ENCODE results near the gene DPF3. TPM values are rescaled to one million over a fixed set of nuclear protein-coding genes. Genes with fewer than 3 reads are reported as not detected.

The DPF3 gene
- total and polyA plus RNA-seq, 9 of the 15 experiments (the other 6 are each of a cell fraction or from before 2014, with no cell fraction given) = 0.21 to 4.9 (median 1.2) TPM

DNA sequence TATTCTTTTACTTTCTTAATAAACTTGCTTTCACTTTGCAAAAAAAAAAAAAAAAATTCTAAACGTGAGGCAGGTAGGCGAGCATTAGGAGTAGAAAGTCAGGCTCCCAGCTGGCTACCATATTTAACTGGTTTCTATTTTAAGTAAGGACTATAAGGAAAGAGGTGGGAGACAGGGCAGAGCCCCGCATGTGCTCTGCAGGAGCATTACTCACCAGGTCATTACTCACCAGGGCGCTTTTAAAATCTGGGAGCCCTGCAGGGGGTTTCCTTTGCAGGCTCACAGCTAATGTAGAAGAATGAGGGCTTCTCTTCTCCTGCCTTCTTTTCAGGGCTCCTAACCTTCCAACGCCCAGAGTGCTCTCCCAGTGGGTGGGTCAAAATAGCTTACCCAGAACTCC is 14.0 kb upstream of the DPF3 start (continued):
- no peak for TF ChIP-seq CREB1 (IDR thresholded peaks at IDR 0.05)
- no peak for TF ChIP-seq CREB1 (CRISPR knock-in tag; IDR thresholded peaks at IDR 0.05)
- peak; percentile 68 for TF ChIP-seq JUN (IDR thresholded peaks at IDR 0.05; ENCODE audit: borderline replicate concordance, low read depth, low read length)
- no peak for TF ChIP-seq JUN (CRISPR knock-in tag; IDR thresholded peaks at IDR 0.05; ENCODE audit: borderline replicate concordance)
- TF ChIP-seq BMI1 (IDR thresholded peaks at IDR 0.05; ENCODE audit: low read length) = no peak
- peak; percentile 73 for TF ChIP-seq JUND (IDR thresholded peaks at IDR 0.05; ENCODE audit: borderline replicate concordance, low read depth, low read length)
- no peak for TF ChIP-seq JUND (tag; IDR thresholded peaks at IDR 0.05; ENCODE audit: borderline replicate concordance, low read depth, low read length)
- TF ChIP-seq LCOR (CRISPR knock-in tag; IDR thresholded peaks at IDR 0.05) = no peak
- TF ChIP-seq CHCHD3 (CRISPR knock-in tag; IDR thresholded peaks at IDR 0.05) = no peak
- TF ChIP-seq ZSCAN32 (CRISPR knock-in tag; IDR thresholded peaks at IDR 0.05) = 0 out of 2 replicates have a peak, but pooled peaks have one; percentile 57
- TF ChIP-seq TBL1XR1 (IDR thresholded peaks at IDR 0.05; ENCODE audit: low read length in 2 of 2) = peak in 1 of 2 experiments; percentile 33; a peak in 1 of 4 replicates
- TF ChIP-seq, protein P1, sequence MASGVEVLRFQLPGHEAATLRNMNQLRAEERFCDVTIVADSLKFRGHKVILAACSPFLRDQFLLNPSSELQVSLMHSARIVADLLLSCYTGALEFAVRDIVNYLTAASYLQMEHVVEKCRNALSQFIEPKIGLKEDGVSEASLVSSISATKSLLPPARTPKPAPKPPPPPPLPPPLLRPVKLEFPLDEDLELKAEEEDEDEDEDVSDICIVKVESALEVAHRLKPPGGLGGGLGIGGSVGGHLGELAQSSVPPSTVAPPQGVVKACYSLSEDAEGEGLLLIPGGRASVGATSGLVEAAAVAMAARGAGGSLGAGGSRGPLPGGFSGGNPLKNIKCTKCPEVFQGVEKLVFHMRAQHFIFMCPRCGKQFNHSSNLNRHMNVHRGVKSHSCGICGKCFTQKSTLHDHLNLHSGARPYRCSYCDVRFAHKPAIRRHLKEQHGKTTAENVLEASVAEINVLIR (CRISPR knock-in tag; IDR thresholded peaks at IDR 0.05) = no peak
- TF ChIP-seq CBFA2T3 (IDR thresholded peaks at IDR 0.05) = no peak
- no peak for TF ChIP-seq PURB (CRISPR knock-in tag; IDR thresholded peaks at IDR 0.05; ENCODE audit: low read depth)
- TF ChIP-seq, protein P2, sequence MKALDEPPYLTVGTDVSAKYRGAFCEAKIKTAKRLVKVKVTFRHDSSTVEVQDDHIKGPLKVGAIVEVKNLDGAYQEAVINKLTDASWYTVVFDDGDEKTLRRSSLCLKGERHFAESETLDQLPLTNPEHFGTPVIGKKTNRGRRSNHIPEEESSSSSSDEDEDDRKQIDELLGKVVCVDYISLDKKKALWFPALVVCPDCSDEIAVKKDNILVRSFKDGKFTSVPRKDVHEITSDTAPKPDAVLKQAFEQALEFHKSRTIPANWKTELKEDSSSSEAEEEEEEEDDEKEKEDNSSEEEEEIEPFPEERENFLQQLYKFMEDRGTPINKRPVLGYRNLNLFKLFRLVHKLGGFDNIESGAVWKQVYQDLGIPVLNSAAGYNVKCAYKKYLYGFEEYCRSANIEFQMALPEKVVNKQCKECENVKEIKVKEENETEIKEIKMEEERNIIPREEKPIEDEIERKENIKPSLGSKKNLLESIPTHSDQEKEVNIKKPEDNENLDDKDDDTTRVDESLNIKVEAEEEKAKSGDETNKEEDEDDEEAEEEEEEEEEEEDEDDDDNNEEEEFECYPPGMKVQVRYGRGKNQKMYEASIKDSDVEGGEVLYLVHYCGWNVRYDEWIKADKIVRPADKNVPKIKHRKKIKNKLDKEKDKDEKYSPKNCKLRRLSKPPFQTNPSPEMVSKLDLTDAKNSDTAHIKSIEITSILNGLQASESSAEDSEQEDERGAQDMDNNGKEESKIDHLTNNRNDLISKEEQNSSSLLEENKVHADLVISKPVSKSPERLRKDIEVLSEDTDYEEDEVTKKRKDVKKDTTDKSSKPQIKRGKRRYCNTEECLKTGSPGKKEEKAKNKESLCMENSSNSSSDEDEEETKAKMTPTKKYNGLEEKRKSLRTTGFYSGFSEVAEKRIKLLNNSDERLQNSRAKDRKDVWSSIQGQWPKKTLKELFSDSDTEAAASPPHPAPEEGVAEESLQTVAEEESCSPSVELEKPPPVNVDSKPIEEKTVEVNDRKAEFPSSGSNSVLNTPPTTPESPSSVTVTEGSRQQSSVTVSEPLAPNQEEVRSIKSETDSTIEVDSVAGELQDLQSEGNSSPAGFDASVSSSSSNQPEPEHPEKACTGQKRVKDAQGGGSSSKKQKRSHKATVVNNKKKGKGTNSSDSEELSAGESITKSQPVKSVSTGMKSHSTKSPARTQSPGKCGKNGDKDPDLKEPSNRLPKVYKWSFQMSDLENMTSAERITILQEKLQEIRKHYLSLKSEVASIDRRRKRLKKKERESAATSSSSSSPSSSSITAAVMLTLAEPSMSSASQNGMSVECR (CRISPR knock-in tag; IDR thresholded peaks at IDR 0.05) = no peak
- TF ChIP-seq ZFX (CRISPR knock-in tag; IDR thresholded peaks at IDR 0.05) = no peak
- TF ChIP-seq YY1 (IDR thresholded peaks at IDR 0.05; ENCODE audit: borderline replicate concordance in 1 of 3, control insufficient read depth in 1 of 3, extremely low read depth in 1 of 3, insufficient read depth in 3 of 3, insufficient read length in 1 of 3, insufficient replicate concordance in 2 of 3, low read depth in 1 of 3, low read length in 2 of 3) = peak in 1 of 3 experiments; percentile 5
- TF ChIP-seq, protein P3, sequence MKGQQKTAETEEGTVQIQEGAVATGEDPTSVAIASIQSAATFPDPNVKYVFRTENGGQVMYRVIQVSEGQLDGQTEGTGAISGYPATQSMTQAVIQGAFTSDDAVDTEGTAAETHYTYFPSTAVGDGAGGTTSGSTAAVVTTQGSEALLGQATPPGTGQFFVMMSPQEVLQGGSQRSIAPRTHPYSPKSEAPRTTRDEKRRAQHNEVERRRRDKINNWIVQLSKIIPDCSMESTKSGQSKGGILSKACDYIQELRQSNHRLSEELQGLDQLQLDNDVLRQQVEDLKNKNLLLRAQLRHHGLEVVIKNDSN (CRISPR knock-in tag; IDR thresholded peaks at IDR 0.05) = no peak
- no peak for TF ChIP-seq BCL6 (CRISPR knock-in tag; IDR thresholded peaks at IDR 0.05)
- TF ChIP-seq GTF2E2 (tag; IDR thresholded peaks at IDR 0.05) = peak; percentile 83; the same call in 1 of the 2 replicates
- TF ChIP-seq, protein P4, sequence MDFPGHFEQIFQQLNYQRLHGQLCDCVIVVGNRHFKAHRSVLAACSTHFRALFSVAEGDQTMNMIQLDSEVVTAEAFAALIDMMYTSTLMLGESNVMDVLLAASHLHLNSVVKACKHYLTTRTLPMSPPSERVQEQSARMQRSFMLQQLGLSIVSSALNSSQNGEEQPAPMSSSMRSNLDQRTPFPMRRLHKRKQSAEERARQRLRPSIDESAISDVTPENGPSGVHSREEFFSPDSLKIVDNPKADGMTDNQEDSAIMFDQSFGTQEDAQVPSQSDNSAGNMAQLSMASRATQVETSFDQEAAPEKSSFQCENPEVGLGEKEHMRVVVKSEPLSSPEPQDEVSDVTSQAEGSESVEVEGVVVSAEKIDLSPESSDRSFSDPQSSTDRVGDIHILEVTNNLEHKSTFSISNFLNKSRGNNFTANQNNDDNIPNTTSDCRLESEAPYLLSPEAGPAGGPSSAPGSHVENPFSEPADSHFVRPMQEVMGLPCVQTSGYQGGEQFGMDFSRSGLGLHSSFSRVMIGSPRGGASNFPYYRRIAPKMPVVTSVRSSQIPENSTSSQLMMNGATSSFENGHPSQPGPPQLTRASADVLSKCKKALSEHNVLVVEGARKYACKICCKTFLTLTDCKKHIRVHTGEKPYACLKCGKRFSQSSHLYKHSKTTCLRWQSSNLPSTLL (IDR thresholded peaks at IDR 0.05) = no peak

Measured in K562 (cell line).